HEK293T (cell line): ENCODE results near the gene PLEKHA7.

ENCODE experiments used
- CTCF ChIA-PET: fragments of 350-600 bp; formaldehyde crosslinking; extraction: SDS; loops from one replicate; lab custom pipeline; 2021; ENCODE audit warnings: antibody characterized with exemption, inconsistent platforms; lab: Yijun Ruan, JAX
- POLR2A ChIA-PET: fragments of 350-600 bp; formaldehyde crosslinking; extraction: SDS; loops from one replicate; lab custom pipeline; 2020; ENCODE audit warnings: antibody characterized with exemption, inconsistent platforms; lab: Yijun Ruan, JAX
- DNase-seq: peaks from one replicate; pipeline ENCODE4 v3.0.0; 2012; ENCODE audit warnings: mixed read lengths; ENCODE audit errors: extremely low spot score
- ARNT ChIP-seq: fragments of 450-650 bp; IDR thresholded peaks from 2 replicates; pipeline ENCODE4 v1.6.1; 2017; ENCODE audit warnings: mild to moderate bottlenecking
- BHLHE40 ChIP-seq: fragments of 450-650 bp; IDR thresholded peaks from 2 replicates; pipeline ENCODE4 v1.6.1; 2016; ENCODE audit warnings: mild to moderate bottlenecking, moderate library complexity, borderline replicate concordance
- CTBP1 ChIP-seq: fragments of 450-650 bp; IDR thresholded peaks from 2 replicates; pipeline ENCODE4 v1.6.1; 2016; ENCODE audit warnings: borderline replicate concordance
- ELF4 ChIP-seq: fragments of 450-650 bp; IDR thresholded peaks from 2 replicates; pipeline ENCODE4 v1.6.1; 2017; ENCODE audit warnings: antibody characterized with exemption
- FOXA1 ChIP-seq: fragments of 450-650 bp; IDR thresholded peaks from 2 replicates; pipeline ENCODE4 v1.6.1; 2016; ENCODE audit warnings: mild to moderate bottlenecking
- FOXK2 ChIP-seq: fragments of 450-650 bp; IDR thresholded peaks from 2 replicates; pipeline ENCODE4 v1.6.1; 2016; ENCODE audit warnings: mild to moderate bottlenecking
- FOXM1 ChIP-seq: fragments of 450-650 bp; IDR thresholded peaks from 2 replicates; pipeline ENCODE4 v1.6.1; 2017; ENCODE audit warnings: mild to moderate bottlenecking, borderline replicate concordance
- HDGF ChIP-seq: fragments of 450-650 bp; IDR thresholded peaks from 2 replicates; pipeline ENCODE4 v1.6.1; 2017; ENCODE audit warnings: antibody characterized with exemption, borderline replicate concordance
- L3MBTL2 ChIP-seq: fragments of 450-650 bp; conservative IDR thresholded peaks from 2 replicates; pipeline ENCODE4 v1.6.1; 2016; ENCODE audit warnings: mild to moderate bottlenecking
- LEF1 ChIP-seq: fragments of 450-650 bp; IDR thresholded peaks from 2 replicates; pipeline ENCODE4 v1.6.1; 2017; ENCODE audit warnings: mild to moderate bottlenecking, borderline replicate concordance
- NFRKB ChIP-seq: fragments of 450-650 bp; IDR thresholded peaks from 2 replicates; pipeline ENCODE4 v1.6.1; 2016; ENCODE audit warnings: mild to moderate bottlenecking, moderate library complexity
- PKNOX1 ChIP-seq: fragments of 450-650 bp; IDR thresholded peaks from 2 replicates; pipeline ENCODE4 v1.6.1; 2016
- SP1 ChIP-seq: fragments of 450-650 bp; IDR thresholded peaks from 2 replicates; pipeline ENCODE4 v1.6.1; 2017
- SUZ12 ChIP-seq: fragments of 450-650 bp; IDR thresholded peaks from 2 replicates; pipeline ENCODE4 v1.6.1; 2016; ENCODE audit warnings: mild to moderate bottlenecking
- TARDBP ChIP-seq: fragments of 450-650 bp; IDR thresholded peaks from 2 replicates; pipeline ENCODE4 v1.6.1; 2016
- ZNF384 ChIP-seq: fragments of 450-650 bp; IDR thresholded peaks from 2 replicates; pipeline ENCODE4 v1.6.1; 2016

PLEKHA7 gene

DNA sequence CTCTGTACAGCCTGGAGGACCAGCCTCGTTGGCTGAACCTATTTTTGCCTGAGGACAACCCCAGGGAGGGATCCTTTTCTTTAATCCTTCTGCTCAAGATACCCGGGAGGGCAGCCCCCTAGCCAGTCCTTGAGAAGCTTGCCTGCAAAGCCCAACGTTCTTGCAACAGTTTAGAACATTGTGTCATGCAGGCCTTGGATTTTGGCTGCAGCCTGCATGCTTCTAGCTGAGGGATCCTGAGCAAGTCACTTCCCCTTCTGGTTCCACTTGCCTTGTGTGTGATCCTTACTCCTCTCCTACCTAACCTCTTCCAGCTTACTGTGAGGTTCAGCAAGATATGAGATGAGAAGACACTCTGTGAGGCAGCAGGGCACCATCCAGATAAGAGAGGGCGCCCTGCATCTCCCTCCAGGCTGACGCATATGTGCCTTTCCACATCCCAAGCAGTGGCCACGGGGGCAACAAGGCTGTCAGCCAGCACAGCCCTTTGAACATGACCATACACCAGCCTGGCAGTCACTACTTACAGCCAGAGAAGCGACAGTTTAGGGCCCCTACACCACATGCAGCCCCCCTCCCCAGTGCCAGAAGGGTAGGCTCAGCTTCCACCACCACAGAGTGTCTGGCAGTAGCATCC, 199.7 kb downstream of the PLEKHA7 start:
- no peak for DNase-seq
- ChIA-PET POLR2A (interaction anchor here (0.9 kb wide), 1 partner anchor 442 kb away, joined by 3 read pairs; no protein-coding TSS in a partner anchor), CTCF (no interaction called here)
- TF ChIP-seq FOXM1 (no peak), SUZ12 (no peak), SP1 (no peak), LEF1 (no peak), CTBP1 (no peak), ZNF384 (no peak), ARNT (no peak), ELF4 (no peak), L3MBTL2 (no peak)

DNA sequence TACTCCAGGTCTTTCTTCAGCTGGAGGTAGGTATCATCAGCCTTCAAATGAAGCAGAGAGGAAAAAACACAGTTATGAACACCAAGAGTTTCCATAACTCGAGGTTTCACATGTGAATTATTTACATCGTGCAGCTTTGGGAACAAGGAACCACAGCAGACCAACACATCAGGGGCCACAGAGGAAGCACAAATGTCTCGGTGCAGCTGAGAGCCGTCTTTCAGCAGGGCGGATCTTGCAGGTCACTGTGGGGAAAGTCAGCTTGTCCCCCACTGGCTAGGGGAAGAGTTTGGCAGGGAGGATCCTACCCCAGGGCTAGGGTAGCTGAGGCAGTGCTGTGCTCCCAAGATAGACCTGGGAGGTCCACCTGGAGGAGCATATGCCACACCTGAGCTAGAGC, 201.1 kb downstream of the PLEKHA7 start:
- DNase-seq: no peak
- ChIA-PET POLR2A (no interaction called here), CTCF (no interaction called here)
- TF ChIP-seq TARDBP (no peak), PKNOX1 (no peak), FOXA1 (no peak), FOXM1 (no peak), SUZ12 (no peak), SP1 (no peak)

GRCh38 chr11:16812274-16812673, 201.9 kb downstream of the PLEKHA7 start:
- ChIA-PET CTCF (no interaction called here), POLR2A (no interaction called here)
- TF ChIP-seq CTBP1: no peak
- TF ChIP-seq FOXK2: no peak
- TF ChIP-seq TARDBP: no peak
- TF ChIP-seq FOXM1: no peak
- TF ChIP-seq L3MBTL2: no peak
- no peak for TF ChIP-seq SP1
- TF ChIP-seq FOXA1: no peak
- DNase-seq: no peak

DNA sequence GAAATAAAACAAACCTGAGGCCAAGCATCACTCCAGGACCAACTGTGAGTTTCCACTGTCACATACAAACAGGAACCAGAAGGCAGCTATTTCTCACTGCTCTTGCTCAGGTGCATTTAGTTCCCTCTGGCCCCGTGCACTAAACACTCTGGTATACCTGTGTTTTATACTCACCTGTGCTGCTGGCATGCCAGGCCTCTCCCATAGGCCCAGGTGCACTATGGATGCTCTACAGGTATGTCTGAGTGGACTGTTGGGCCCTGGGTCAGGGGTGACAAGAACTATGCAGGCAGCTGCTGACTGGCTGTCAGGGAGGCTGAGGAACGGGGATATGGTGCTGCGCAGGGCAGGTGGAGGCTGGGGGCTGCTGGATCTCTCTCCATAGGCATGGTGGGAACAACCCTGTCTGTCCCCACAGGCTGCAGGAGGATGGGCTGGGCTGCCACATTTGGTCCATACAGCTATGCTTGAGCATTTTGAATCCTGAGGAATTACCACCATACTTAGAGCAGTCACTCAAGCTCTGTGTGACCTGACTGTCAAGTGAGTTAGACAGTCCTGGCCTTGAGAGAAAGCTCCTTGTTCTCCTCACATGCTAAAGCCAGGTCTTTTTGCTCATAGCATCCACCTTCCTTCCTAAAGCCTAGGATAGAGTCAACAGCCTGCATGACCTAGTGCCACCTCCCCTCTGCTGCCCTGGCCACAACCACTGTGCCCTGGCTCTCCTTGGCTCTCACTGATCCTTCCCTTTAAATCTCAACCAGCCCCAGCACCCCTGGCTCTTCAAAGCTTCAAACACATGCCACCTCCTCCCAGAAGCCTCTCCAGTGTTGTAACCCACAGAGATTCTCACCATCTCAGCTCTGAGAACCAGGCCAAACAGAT, 202.8 kb downstream of the PLEKHA7 start:
- CTCF ChIA-PET: interaction anchor here (1.6 kb wide), 1 partner anchor 9 kb away, joined by 6 read pairs; no protein-coding TSS in a partner anchor
- POLR2A ChIA-PET: interaction anchor here (1.0 kb wide), 1 partner anchor 9 kb away, joined by 3 read pairs; no protein-coding TSS in a partner anchor

DNA sequence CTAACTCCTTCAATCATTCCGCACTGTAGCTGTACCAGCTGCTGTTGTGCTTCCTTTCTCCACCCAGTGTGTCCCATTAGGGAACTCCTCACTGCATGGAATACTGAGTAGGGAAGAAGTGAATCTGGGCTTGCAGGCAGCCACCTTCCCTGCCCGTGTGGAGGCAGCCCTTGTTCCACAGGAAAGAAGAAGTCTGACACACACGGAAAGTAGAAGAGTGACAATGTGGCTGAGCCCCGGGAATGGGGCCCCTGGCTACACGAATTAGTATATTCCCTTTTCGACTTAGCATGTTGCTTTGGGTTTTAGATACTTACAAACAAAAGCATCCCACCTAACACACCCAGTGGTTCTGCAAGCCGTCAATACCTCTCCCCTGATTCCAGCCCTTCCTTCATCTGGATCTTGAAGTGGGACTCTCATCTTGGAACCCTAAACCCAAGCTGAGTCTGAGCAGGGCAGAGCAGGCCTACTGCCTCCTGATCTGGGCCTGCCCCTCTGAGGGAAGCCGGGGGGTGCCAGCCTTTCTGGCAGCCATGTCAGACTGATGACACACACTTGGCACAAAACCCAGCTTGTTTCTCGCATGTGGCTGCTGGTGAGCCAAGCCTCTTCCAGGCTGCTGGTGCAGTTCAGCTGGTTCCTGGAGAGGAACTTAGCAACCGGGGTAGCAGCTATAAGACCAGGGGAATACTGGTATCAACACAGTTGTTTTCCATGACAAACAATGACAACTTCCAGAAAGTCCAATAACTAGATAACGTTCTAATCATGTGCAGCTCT, 204.1 kb downstream of the PLEKHA7 start:
- no peak for DNase-seq
- ChIA-PET POLR2A (no interaction called here), CTCF (interaction anchor here (0.9 to 1.6 kb wide), 2 partner anchors 10 to 126 kb away, joined by 3 to 6 read pairs; no protein-coding TSS in a partner anchor)
- TF ChIP-seq LEF1: no peak
- TF ChIP-seq ZNF384: no peak
- TF ChIP-seq ELF4: no peak
- no peak for TF ChIP-seq TARDBP
- no peak for TF ChIP-seq HDGF
- TF ChIP-seq FOXA1: no peak
- no peak for TF ChIP-seq PKNOX1
- no peak for TF ChIP-seq FOXK2
- no peak for TF ChIP-seq FOXM1
- no peak for TF ChIP-seq L3MBTL2

More for the DNA sequence above, 202.8 kb downstream of the PLEKHA7 start:
- no peak for DNase-seq
- TF ChIP-seq TARDBP (no peak), NFRKB (no peak), FOXK2 (no peak), HDGF (no peak), SUZ12 (no peak), FOXA1 (no peak), PKNOX1 (no peak), LEF1 (no peak), SP1 (no peak)

DNA sequence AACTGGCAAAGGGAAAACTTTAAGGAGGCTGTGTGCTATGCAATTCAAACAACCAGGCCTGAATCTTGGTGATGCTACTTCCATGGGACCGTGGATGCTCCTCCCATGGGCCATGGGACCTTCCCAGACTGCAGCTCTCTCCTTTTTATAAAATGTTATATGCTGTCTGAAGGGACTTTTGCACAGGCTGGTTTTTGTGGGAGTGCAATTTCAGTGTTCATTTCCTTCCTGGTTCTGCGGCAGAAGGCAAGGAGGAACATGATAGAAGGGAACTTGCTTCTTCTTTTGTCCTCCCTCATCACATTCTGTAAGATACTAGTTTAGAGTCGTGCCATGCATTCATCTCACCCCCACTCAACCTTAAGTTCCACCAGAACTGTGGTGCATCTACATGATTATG, 206.9 kb downstream of the PLEKHA7 start:
- no peak for DNase-seq
- CTCF ChIA-PET: no interaction called here
- TF ChIP-seq HDGF (no peak), ARNT (no peak), FOXA1 (no peak), FOXM1 (no peak), ELF4 (no peak), CTBP1 (no peak), L3MBTL2 (no peak), NFRKB (no peak), SP1 (no peak), SUZ12 (no peak), PKNOX1 (no peak), BHLHE40 (no peak), TARDBP (no peak), LEF1 (no peak), ZNF384 (no peak), FOXK2 (no peak)
- POLR2A ChIA-PET: interaction anchor here (0.8 kb wide), 1 partner anchor 270 kb away, joined by 3 read pairs; the partner anchor contains the start of gene RPS13
